ENCODE data around the gene MYH6. TPM values are rescaled to one million over a fixed set of nuclear protein-coding genes. Genes with fewer than 3 reads are reported as not detected.

The MYH6 gene
- total and polyA plus RNA-seq, 2 of the 13 experiments (the other 11 are each of a cell fraction or from before 2014, with no cell fraction given) = 0.01 TPM; not detected in 1

GRCh38 chr14:23435543-23436326 lies 27.7 kb upstream of the MYH6 start, which contains the start of gene MYH7 (continued):
- TF ChIP-seq, protein P1, sequence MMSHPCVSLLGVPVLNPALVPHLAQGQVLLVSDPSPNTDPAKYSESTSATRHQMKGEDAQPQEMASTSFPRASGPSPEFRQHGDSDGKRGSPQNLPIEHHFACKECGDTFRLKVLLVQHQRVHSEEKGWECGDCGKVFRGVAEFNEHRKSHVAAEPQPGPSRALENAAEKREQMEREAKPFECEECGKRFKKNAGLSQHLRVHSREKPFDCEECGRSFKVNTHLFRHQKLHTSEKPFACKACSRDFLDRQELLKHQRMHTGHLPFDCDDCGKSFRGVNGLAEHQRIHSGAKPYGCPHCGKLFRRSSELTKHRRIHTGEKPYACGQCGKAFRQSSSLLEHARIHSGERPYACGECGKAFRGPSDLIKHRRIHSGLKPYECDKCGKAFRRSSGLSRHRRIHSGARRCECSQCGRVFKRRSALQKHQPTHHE (CRISPR knock-in tag; IDR thresholded peaks at IDR 0.05; ENCODE audit: borderline replicate concordance) = no peak
- TF ChIP-seq PHF8 (CRISPR knock-in tag; IDR thresholded peaks at IDR 0.05) (no peak), ZNF850 (CRISPR knock-in tag; conservative IDR thresholded peaks at IDR 0.05) (no peak), ZNF383 (CRISPR knock-in tag; IDR thresholded peaks at IDR 0.05; ENCODE audit: borderline replicate concordance) (peak; percentile 22; the same call in 1 of the 2 replicates), NCOA5 (CRISPR knock-in tag; IDR thresholded peaks at IDR 0.05) (no peak), ZNF639 (CRISPR knock-in tag; conservative IDR thresholded peaks at IDR 0.05) (no peak), ZNF160 (CRISPR knock-in tag; IDR thresholded peaks at IDR 0.05) (no peak; the same call in 1 of the 2 replicates), ZNF776 (CRISPR knock-in tag; IDR thresholded peaks at IDR 0.05) (no peak), HOXA3 (CRISPR knock-in tag; IDR thresholded peaks at IDR 0.05) (peak; percentile 57; the same call in 1 of the 2 replicates), ZBTB42 (CRISPR knock-in tag; IDR thresholded peaks at IDR 0.05) (no peak), SSRP1 (CRISPR knock-in tag; IDR thresholded peaks at IDR 0.05) (no peak), FOXC1 (CRISPR knock-in tag; IDR thresholded peaks at IDR 0.05; ENCODE audit: borderline replicate concordance) (no peak; the same call in none of the 2 replicates), ZKSCAN1 (IDR thresholded peaks at IDR 0.05; ENCODE audit: low read length) (no peak), RNF2 (conservative IDR thresholded peaks at IDR 0.05; ENCODE audit: low read depth) (no peak), SNRNP70 (IDR thresholded peaks at IDR 0.05; ENCODE audit: low read depth, low read length) (no peak), TCF12 (IDR thresholded peaks at IDR 0.05) (no peak), TCF12 (CRISPR knock-in tag; IDR thresholded peaks at IDR 0.05) (no peak), HDAC2 (CRISPR knock-in tag; IDR thresholded peaks at IDR 0.05) (peak; percentile 51; the same call in 1 of the 2 replicates), SP5 (CRISPR knock-in tag; IDR thresholded peaks at IDR 0.05; ENCODE audit: borderline replicate concordance, low read depth) (peak; percentile 96), ZNF749 (CRISPR knock-in tag; IDR thresholded peaks at IDR 0.05; ENCODE audit: borderline replicate concordance) (no peak), ZNF572 (CRISPR knock-in tag; IDR thresholded peaks at IDR 0.05) (0 out of 2 replicates have a peak, but pooled peaks have one; percentile 82)
- TF ChIP-seq, protein P2, sequence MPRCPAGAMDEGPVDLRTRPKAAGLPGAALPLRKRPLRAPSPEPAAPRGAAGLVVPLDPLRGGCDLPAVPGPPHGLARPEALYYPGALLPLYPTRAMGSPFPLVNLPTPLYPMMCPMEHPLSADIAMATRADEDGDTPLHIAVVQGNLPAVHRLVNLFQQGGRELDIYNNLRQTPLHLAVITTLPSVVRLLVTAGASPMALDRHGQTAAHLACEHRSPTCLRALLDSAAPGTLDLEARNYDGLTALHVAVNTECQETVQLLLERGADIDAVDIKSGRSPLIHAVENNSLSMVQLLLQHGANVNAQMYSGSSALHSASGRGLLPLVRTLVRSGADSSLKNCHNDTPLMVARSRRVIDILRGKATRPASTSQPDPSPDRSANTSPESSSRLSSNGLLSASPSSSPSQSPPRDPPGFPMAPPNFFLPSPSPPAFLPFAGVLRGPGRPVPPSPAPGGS (CRISPR knock-in tag; IDR thresholded peaks at IDR 0.05) = no peak; the same call in 1 of the 2 replicates
- TF ChIP-seq, protein P3, sequence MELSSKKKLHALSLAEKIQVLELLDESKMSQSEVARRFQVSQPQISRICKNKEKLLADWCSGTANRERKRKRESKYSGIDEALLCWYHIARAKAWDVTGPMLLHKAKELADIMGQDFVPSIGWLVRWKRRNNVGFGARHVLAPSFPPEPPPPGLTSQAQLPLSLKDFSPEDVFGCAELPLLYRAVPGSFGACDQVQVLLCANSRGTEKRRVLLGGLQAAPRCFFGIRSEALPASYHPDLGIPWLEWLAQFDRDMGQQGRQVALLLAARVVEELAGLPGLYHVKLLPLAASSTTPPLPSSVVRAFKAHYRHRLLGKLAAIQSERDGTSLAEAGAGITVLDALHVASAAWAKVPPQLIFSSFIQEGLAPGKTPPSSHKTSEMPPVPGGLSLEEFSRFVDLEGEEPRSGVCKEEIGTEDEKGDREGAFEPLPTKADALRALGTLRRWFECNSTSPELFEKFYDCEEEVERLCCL (CRISPR knock-in tag; IDR thresholded peaks at IDR 0.05; ENCODE audit: borderline replicate concordance) = no peak
- TF ChIP-seq, protein P4, sequence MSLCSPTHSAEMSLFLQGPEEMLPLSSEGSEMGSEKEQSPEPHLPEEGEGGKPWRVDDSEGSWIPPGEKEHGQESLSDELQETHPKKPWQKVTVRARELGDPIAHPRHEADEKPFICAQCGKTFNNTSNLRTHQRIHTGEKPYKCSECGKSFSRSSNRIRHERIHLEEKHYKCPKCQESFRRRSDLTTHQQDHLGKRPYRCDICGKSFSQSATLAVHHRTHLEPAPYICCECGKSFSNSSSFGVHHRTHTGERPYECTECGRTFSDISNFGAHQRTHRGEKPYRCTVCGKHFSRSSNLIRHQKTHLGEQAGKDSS (CRISPR knock-in tag; IDR thresholded peaks at IDR 0.05; ENCODE audit: borderline replicate concordance, low read depth) = peak; percentile 50; the same call in 1 of the 2 replicates
